HepG2 (cell line): ENCODE data around the gene RUSC1. TPM values are rescaled to one million over a fixed set of nuclear protein-coding genes. Genes with fewer than 3 reads are reported as not detected.

Source experiments
- FOXC1 ChIP-seq: sonication (generic); formaldehyde crosslinking; IDR thresholded peaks from 2 replicates; pipeline ENCODE4 v1.8.0; 2022; ENCODE audit warnings: mild to moderate bottlenecking, missing genetic modification reagents, borderline replicate concordance
- HOXA7 ChIP-seq: sonication (generic); formaldehyde crosslinking; IDR thresholded peaks from 2 replicates; pipeline ENCODE4 v1.8.1; 2022; ENCODE audit warnings: mild to moderate bottlenecking, missing genetic modification reagents, moderate library complexity
- TBL1XR1 ChIP-seq: fragments of 150-350 bp; IDR thresholded peaks from 2 replicates; pipeline ENCODE4 v1.6.1; 2014; ENCODE audit warnings: borderline replicate concordance, low read length; ENCODE audit not compliant: partially characterized antibody
- ZC3H13 ChIP-seq: sonication (generic); formaldehyde crosslinking; IDR thresholded peaks from 2 replicates; pipeline ENCODE4 v1.8.1; 2023; ENCODE audit warnings: mild to moderate bottlenecking, missing genetic modification reagents, moderate library complexity
- ZNF687 ChIP-seq: sonication (generic); formaldehyde crosslinking; IDR thresholded peaks from 2 replicates; pipeline ENCODE4 v1.5.1; 2020; ENCODE audit warnings: mild to moderate bottlenecking, missing genetic modification reagents, moderate library complexity
- polyA plus RNA-seq, 8 experiments: library from polyadenylated mRNA; depleted of rRNA in 3 of 8; stranded (reverse) in 7 of 8; unstranded in 1 of 8; fragments of >200 nt; fragmentation: Illumina TruSeq in 4 of 8; extraction: Trizol in 4 of 8; gene quantifications; 2 replicates each; pipeline versions ENCODE4 v1.2.1 to v1.2.3, GENCODE V29; 2011 to 2016; ENCODE audit warnings: low read depth in 4 of 8, missing spikeins in 1 of 8, mixed read lengths in 1 of 8; ENCODE audit not compliant: insufficient read depth in 1 of 8
- total RNA-seq, 5 experiments: library from RNA; depleted of rRNA; stranded (reverse); fragments of >200 nt; fragmentation: Illumina TruSeq; extraction: Trizol; gene quantifications; 2 replicates each; pipeline ENCODE4 v1.2.3, GENCODE V29; 2016; ENCODE audit warnings: low read depth in 1 of 5
- TF ChIP-seq, protein P1 (sequence below), 2 experiments: fragments of 450-650 bp in 1 of 2; sonication (generic) in 1 of 2; formaldehyde crosslinking in 1 of 2; IDR thresholded peaks; 2 replicates each; pipeline versions ENCODE4 v1.6.1 to v1.8.0; 2016 to 2022; ENCODE audit warnings: antibody characterized with exemption in 1 of 2, mild to moderate bottlenecking in 1 of 2, missing genetic modification reagents in 1 of 2
- TF ChIP-seq, protein P2 (sequence below): sonication (generic); formaldehyde crosslinking; conservative IDR thresholded peaks from 2 replicates; pipeline ENCODE4 v1.8.0; 2022; ENCODE audit warnings: mild to moderate bottlenecking, moderate library complexity, missing genetic modification reagents

Gene RUSC1
- total and polyA plus RNA-seq, 2 of the 13 experiments (the other 11 are each of a cell fraction or from before 2014, with no cell fraction given): 18.7 to 20.4 TPM

GRCh38 chr1:155308493-155309422, 11.9 kb upstream of the RUSC1 start, which contains the start of gene FDPS (continued):
- TF ChIP-seq, protein P1, sequence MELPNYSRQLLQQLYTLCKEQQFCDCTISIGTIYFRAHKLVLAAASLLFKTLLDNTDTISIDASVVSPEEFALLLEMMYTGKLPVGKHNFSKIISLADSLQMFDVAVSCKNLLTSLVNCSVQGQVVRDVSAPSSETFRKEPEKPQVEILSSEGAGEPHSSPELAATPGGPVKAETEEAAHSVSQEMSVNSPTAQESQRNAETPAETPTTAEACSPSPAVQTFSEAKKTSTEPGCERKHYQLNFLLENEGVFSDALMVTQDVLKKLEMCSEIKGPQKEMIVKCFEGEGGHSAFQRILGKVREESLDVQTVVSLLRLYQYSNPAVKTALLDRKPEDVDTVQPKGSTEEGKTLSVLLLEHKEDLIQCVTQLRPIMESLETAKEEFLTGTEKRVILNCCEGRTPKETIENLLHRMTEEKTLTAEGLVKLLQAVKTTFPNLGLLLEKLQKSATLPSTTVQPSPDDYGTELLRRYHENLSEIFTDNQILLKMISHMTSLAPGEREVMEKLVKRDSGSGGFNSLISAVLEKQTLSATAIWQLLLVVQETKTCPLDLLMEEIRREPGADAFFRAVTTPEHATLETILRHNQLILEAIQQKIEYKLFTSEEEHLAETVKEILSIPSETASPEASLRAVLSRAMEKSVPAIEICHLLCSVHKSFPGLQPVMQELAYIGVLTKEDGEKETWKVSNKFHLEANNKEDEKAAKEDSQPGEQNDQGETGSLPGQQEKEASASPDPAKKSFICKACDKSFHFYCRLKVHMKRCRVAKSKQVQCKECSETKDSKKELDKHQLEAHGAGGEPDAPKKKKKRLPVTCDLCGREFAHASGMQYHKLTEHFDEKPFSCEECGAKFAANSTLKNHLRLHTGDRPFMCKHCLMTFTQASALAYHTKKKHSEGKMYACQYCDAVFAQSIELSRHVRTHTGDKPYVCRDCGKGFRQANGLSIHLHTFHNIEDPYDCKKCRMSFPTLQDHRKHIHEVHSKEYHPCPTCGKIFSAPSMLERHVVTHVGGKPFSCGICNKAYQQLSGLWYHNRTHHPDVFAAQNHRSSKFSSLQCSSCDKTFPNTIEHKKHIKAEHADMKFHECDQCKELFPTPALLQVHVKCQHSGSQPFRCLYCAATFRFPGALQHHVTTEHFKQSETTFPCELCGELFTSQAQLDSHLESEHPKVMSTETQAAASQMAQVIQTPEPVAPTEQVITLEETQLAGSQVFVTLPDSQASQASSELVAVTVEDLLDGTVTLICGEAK (IDR thresholded peaks at IDR 0.05): no peak
- TF ChIP-seq, protein P1 (CRISPR knock-in tag; IDR thresholded peaks at IDR 0.05): no peak
- no peak for TF ChIP-seq TBL1XR1
- TF ChIP-seq FOXC1 (CRISPR knock-in tag): peak; percentile 40; the same call in 1 of the 2 replicates
- TF ChIP-seq ZNF687 (CRISPR knock-in tag): peak; percentile 92
- TF ChIP-seq, protein P2, sequence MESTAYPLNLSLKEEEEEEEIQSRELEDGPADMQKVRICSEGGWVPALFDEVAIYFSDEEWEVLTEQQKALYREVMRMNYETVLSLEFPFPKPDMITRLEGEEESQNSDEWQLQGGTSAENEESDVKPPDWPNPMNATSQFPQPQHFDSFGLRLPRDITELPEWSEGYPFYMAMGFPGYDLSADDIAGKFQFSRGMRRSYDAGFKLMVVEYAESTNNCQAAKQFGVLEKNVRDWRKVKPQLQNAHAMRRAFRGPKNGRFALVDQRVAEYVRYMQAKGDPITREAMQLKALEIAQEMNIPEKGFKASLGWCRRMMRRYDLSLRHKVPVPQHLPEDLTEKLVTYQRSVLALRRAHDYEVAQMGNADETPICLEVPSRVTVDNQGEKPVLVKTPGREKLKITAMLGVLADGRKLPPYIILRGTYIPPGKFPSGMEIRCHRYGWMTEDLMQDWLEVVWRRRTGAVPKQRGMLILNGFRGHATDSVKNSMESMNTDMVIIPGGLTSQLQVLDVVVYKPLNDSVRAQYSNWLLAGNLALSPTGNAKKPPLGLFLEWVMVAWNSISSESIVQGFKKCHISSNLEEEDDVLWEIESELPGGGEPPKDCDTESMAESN (CRISPR knock-in tag): peak; percentile 56
- peak; percentile 73 for TF ChIP-seq ZC3H13 (CRISPR knock-in tag)
- no peak for TF ChIP-seq HOXA7
